ACC112 (cell line): ENCODE results near the gene CDK3.
"Not testable (repeated sequence)": the region's sequence is repeated elsewhere in the genome, so short reads cannot be mapped to it uniquely, and the experiment has no call there.

Source experiments
- H2AFZ ChIP-seq: fragments of 200-600 bp; sonication (generic); one replicate; pipeline ENCODE4 v1.6.0; 2017; ENCODE audit warnings: antibody characterized with exemption, low read length; ENCODE audit not compliant: unreplicated experiment
- H3K27ac ChIP-seq: fragments of 200-600 bp; sonication (generic); 2 replicates; pipeline ENCODE4 v1.5.1; 2014; ENCODE audit warnings: low read depth, mild to moderate bottlenecking, antibody characterized with exemption, low read length, moderate library complexity
- H3K27me3 ChIP-seq: fragments of 200-600 bp; sonication (generic); 2 replicates; pipeline ENCODE4 v1.6.1; 2014; ENCODE audit warnings: mild to moderate bottlenecking, antibody characterized with exemption, low read length, moderate library complexity, mixed read lengths; ENCODE audit not compliant: insufficient read depth
- H3K36me3 ChIP-seq: fragments of 200-600 bp; sonication (generic); 2 replicates; pipeline ENCODE4 v1.6.1; 2016; ENCODE audit warnings: mild to moderate bottlenecking, antibody characterized with exemption, low read length, moderate library complexity, mixed read lengths; ENCODE audit not compliant: insufficient read depth
- H3K4me1 ChIP-seq: fragments of 200-600 bp; sonication (generic); one replicate; pipeline ENCODE4 v1.6.1; 2016; ENCODE audit warnings: low read length, mixed read lengths; ENCODE audit not compliant: insufficient read depth, unreplicated experiment, control insufficient read depth
- H3K4me3 ChIP-seq: fragments of 200-600 bp; sonication (generic); 2 replicates; pipeline ENCODE4 v1.5.1; 2014; ENCODE audit warnings: mild to moderate bottlenecking, low read depth, low read length
- H3K79me2 ChIP-seq: fragments of 200-600 bp; sonication (generic); one replicate; pipeline ENCODE4 v1.6.0; 2016; ENCODE audit warnings: low read length; ENCODE audit not compliant: control insufficient read depth, unreplicated experiment, insufficient read depth

Gene CDK3

DNA sequence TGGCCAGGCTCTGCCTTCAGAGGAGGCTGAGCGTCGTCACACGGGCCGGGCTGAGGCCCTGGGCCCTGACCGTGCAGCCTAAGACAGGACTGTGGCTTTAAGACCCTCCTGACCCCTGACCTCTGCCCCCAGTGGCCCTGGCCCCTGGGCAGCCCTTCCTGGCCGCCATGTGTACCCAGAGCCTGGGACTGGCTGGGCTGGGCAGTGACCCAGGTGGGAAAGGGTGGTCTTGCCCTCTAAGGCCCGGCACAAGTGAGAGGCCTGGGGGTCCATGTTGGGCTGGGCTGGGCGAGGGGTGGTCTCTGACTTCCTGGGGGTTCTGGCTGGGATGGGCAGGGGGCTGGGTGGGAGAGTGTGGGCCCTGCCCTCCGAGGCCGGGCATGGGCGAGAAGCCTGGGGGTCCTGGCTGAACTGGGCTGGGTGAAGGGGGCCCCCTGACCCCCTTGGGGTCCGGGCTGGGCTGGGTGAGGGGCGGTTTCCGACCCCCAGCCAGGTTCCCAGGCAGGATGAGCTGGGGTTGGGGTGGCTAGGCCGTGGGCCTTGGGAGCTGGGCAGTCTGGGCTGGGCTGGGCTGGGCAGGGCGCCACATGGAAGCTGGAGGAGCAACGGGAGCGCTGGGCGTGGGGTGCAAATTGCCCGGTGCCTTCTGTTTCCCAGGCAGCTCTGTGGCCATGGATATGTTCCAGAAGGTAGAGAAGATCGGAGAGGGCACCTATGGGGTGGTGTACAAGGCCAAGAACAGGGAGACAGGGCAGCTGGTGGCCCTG lies at the start of gene CDK3:
Gene CDK3 (plus strand): TSS at position 101 of the 767 bp plus-strand sequence. CDS start 571 bp downstream, at position 672.
- H3K36me3 ChIP-seq: no peaks in the 10 kb centered on the region
- H3K79me2 ChIP-seq: no peaks in the 10 kb centered on the region
- no peak within 1 kb of the TSS for H2AFZ ChIP-seq
- no peaks in the 10 kb centered on the region for H3K27me3 ChIP-seq
- H3K4me1 ChIP-seq: peaks cover 4% of the 10 kb centered on the region
- H3K27ac ChIP-seq: no peak within 1 kb of the TSS
- H3K4me3 ChIP-seq: no peak within 1 kb of the TSS

DNA sequence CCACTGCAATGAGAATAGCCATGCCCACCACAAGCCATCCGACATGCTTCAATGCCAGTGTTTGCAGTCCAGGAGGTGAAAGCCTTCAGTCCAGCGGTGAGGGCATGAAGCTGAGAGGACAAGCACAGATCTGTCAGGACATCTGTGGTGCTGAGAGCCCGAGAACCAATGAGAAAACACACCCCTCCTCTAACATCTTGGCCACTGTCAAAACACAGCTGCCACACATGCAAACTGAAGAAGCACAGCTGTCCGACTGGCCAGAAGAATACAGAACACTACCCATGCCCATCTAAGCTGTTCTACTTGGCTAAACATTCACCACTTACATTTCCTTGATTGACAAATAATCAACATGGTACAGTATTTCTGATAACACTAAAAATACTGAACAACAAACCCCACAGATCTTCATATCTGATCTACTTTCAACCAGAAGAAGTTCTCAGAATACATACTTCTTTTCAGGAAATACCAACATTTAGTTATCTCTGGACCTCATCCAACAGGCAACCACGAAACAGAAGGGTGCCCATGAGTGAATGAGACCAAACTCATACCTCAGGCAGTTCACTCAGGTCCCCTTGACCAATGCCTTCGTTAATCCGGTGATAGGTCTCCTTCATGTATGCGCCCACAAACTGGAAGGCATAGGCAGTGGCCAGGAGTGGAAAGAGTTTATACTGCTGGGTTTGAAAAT lies 49.6 kb upstream of the CDK3 start:
- no peak overlapping the region for H2AFZ ChIP-seq
- H3K27ac ChIP-seq: no peak overlapping the region
- peaks cover 7% of the 10 kb centered on the region for H3K4me1 ChIP-seq
- H3K27me3 ChIP-seq: no peaks in the 10 kb centered on the region
- no peaks in the 10 kb centered on the region for H3K79me2 ChIP-seq
- H3K36me3 ChIP-seq: peaks cover 29% of the 10 kb centered on the region
- no peak overlapping the region for H3K4me3 ChIP-seq

DNA sequence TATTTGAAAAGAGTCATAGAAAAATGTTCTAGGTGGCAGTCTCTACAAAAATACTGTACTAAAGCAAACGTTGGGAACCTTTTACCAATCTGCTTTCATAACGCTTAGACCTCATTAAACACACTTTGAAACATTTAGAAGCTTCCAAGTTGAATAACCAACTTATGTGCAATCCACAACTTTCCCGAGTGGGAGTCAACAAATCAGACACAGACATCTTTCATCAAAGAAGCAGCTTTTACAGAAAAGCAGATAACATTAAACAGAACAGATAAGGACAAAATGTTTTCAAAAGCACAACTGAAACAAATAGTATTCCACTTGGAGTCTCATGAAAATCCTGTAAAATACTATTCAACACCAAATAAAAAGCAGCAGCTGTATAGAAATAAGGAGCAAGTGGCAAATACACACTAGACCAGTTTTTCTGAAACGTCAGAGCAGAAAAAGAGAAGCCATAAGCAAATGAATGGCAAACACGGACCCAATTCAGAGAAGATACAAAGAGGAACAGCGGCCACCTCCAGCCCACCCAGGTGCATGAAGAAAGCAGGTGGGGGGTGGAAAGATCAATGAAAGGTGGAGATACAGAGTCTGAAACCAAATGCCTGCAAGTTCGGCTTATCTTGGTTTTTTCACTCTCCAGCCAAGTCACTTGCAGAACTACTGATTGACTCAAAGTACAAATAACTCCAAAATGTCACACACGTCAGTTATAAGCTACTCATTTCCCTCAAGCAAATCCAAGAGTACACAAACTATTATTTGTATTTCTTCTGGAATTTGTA lies 41.4 kb upstream of the CDK3 start:
- no peaks in the 10 kb centered on the region for H3K27me3 ChIP-seq
- H3K27ac ChIP-seq: no peak overlapping the region
- H3K36me3 ChIP-seq: peaks cover 4% of the 10 kb centered on the region; the same call in 1 of the 2 replicates
- H2AFZ ChIP-seq: no peak overlapping the region
- peaks cover 2% of the 10 kb centered on the region for H3K79me2 ChIP-seq
- H3K4me3 ChIP-seq: no peak overlapping the region
- no peaks in the 10 kb centered on the region for H3K4me1 ChIP-seq

DNA sequence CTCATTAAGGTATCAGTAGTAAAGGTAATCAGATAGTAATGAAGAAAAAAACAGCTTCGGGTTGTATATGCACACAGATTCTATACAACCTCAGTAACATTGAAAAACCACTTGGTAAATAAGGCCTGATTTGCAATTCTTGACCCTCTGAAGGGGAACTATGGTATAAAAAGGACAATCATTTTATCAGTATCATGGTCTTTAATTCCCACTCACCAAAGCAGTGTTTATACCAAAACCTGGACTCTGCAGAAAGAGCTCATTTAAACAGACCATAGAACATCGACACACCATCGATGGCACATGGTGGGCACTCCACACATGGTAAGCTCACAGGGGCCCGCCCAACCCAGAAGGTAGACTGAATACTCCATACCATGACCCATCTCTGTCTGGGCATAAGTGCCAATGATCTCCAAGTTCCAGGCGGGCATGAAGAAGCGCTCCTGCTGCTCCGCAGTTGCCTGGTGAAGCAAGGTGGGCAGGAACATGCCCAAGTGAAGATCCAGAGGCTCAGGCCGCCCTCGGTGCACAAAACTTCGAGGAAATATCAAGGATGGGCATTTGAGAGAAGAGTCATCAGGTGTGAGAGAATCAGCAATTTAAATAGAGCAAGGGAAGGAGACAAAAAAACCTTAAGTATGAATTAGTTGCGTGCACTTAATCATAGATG lies 40.7 kb upstream of the CDK3 start:
- H3K27me3 ChIP-seq: no peaks in the 10 kb centered on the region
- no peak overlapping the region for H2AFZ ChIP-seq
- peaks cover 4% of the 10 kb centered on the region; the same call in 1 of the 2 replicates for H3K36me3 ChIP-seq
- no peak overlapping the region for H3K27ac ChIP-seq
- H3K79me2 ChIP-seq: peaks cover 5% of the 10 kb centered on the region
- H3K4me1 ChIP-seq: no peaks in the 10 kb centered on the region
- no peak overlapping the region for H3K4me3 ChIP-seq

DNA sequence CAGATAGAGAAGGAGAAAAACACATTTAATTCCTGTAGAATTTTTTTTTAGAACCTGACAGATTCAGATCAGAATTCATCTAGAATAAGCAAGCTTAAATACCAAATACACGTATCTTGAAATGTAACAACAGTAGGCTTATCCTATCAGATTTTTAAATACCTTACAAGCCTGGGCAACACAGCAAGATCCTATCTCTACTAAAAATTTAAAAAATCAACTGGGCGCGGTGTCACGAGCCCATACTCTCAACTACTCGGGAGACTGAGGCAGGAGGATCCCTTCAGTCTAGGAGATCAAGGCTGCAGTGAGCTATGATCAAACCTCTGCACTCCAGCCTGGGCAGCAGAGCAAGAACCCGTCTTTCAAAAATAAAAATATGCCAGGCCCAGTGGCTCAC lies 35.2 kb upstream of the CDK3 start:
- Histone ChIP-seq H3K4me1 (peaks cover 5% of the 10 kb centered on the region), H3K36me3 (no peaks in the 10 kb centered on the region), H2AFZ (no peak overlapping the region), H3K27me3 (no peaks in the 10 kb centered on the region), H3K79me2 (peaks cover 5% of the 10 kb centered on the region), H3K4me3 (no peak overlapping the region), H3K27ac (no peak overlapping the region)

DNA sequence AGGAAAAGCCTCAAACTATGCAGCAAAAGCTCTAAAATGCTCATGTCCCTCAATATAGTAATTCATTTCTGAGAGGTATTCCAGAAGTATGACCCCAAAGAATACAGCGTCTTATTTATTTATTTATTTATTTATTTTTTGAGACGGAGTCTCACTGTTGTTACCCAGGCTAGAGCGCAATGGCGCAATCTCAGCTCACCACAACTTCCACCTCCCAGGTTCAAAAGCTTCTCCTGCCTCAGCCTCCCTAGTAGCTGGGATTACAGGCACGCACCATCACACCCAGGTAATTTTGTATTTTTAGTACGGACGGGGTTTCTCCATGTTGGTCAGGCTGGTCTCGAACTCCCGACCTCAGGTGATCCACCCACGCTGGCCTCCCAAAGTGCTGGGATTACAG lies 31.6 kb upstream of the CDK3 start:
- H3K4me3 ChIP-seq, H3K27me3 ChIP-seq, H3K36me3 ChIP-seq, H3K79me2 ChIP-seq, H2AFZ ChIP-seq, H3K4me1 ChIP-seq, H3K27ac ChIP-seq: not testable (repeated sequence)

DNA sequence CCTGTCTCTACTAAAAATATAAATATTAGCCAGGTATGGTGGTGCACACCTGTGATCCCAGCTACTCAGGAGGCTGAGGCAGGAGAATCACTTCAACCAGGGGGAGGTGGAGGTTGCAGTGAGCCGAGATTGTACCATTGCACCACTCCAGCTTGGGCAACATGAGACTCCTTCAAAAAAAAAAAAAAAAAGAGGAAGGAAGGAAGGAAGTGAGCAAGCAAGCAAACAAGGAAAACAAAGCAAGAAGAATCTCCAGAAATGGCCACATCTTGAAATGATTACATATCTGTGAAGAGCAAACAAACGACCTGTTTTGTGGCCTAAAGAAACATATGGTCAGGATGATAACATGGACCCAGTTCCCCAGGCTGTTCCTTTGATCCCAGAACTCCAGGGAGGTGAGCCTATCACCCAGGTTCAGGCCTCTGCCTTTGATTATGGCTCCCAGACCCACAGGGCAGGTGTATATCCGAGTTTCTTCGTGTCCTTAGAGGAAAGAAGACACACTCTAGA lies 30.6 kb upstream of the CDK3 start:
- H3K36me3 ChIP-seq: 0 out of 2 replicates have a peak, but pooled peaks cover 3% of the 10 kb centered on the region
- peaks cover 1% of the 10 kb centered on the region for H3K79me2 ChIP-seq

DNA sequence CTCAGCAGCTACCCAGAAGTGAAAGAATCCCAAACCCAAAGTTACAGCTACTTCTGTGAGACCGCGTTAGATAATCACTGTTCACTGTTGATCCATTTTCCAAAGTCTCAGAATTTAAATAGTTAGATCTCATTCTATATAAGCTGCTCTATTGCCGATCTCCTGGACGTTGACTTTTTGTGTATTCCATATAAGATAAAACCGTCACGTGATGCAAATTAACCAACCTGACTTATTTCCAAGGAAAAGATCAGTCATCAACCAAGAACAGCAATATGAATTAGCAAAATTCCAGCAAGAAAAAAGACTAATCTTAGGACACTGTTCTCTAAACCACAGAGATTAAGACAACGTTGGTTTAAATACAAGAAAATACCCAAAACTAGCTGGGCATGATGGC lies 30.0 kb upstream of the CDK3 start:
- H3K36me3 ChIP-seq: 0 out of 2 replicates have a peak, but pooled peaks cover 3% of the 10 kb centered on the region
- H3K79me2 ChIP-seq: peaks cover 7% of the 10 kb centered on the region
- H3K27ac ChIP-seq: no peak overlapping the region; the same call in 1 of the 2 replicates
- peaks cover 5% of the 10 kb centered on the region for H3K4me1 ChIP-seq
- H3K27me3 ChIP-seq: no peaks in the 10 kb centered on the region
- no peak overlapping the region for H3K4me3 ChIP-seq
- no peak overlapping the region for H2AFZ ChIP-seq

More for the DNA sequence above, 30.6 kb upstream of the CDK3 start:
- no peak overlapping the region; the same call in 1 of the 2 replicates for H3K27ac ChIP-seq
- no peak overlapping the region for H3K4me3 ChIP-seq
- no peaks in the 10 kb centered on the region for H3K27me3 ChIP-seq
- no peak overlapping the region for H2AFZ ChIP-seq
- H3K4me1 ChIP-seq: peaks cover 5% of the 10 kb centered on the region

DNA sequence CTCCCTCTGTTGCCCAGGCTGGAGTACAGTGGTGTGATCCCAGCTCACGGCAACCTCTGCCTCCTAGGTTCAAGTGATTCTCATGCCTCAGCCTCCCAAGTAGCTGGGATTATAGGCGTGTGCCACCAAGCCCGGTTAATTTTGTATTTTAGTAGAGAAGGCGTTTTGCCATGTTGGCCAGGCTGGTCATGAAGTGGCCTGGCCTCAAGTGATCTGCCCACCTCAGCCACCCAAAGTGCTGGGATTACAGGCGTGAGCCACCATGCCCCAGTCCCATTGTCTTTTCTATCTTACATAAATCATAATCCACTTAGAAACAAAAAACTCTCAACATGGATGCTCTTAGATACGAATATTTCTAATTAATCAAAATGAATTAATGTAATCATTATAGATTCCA lies 25.5 kb upstream of the CDK3 start:
- H3K79me2 ChIP-seq: peaks cover 32% of the 10 kb centered on the region
- H3K4me1 ChIP-seq: peaks cover 21% of the 10 kb centered on the region
- H3K27ac ChIP-seq, H3K27me3 ChIP-seq, H2AFZ ChIP-seq, H3K36me3 ChIP-seq, H3K4me3 ChIP-seq: not testable (repeated sequence)

DNA sequence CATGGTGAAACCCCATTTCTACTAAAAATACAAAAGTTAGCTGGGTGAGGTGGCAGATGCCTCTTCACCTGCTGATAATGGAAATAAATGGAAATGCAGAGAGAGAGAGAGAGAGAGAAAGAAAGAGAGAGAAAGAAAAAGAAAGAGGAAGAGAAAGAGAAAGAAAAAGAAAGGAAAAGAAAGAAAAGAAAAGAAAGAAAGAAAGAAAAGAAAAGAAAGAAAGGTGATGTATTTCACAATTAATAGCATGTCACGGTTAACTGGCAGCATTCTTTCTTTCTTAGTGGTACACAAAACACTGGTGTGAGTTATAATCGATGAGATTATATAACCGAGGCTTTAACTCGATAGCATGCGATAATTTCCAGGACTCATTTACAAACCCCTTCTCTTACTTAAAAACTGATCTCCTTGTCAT lies 24.9 kb upstream of the CDK3 start:
- peak overlapping the region; percentile 74 for H3K4me3 ChIP-seq
- H2AFZ ChIP-seq: peak overlapping the region; percentile 18
- peaks cover 23% of the 10 kb centered on the region for H3K4me1 ChIP-seq
- peaks cover 33% of the 10 kb centered on the region for H3K79me2 ChIP-seq
- H3K27me3 ChIP-seq: no peaks in the 10 kb centered on the region
- 0 out of 2 replicates have a peak, but pooled peaks cover 3% of the 10 kb centered on the region for H3K36me3 ChIP-seq
- H3K27ac ChIP-seq: 0 out of 2 replicates have a peak overlapping the region, but pooled peaks have one; percentile 4
